Smooth muscle cell (in vitro differentiated cells): Measurements from ENCODE around the gene SGSM2. TPM values are rescaled to one million over a fixed set of nuclear protein-coding genes. Genes with fewer than 3 reads are reported as not detected.

Source experiments
- DNase-seq: peaks from one replicate; lab custom pipeline; 2025; ENCODE audit not compliant: unreplicated experiment; lab: John Stamatoyannopoulos, UW
- H2AFZ ChIP-seq: fragments of 200-600 bp; sonication (generic); 2 replicates; pipeline ENCODE4 v1.6.0; 2016; ENCODE audit warnings: antibody characterized with exemption, low read depth, mild to moderate bottlenecking
- H3F3A ChIP-seq: fragments of 200-600 bp; sonication (generic); 2 replicates; pipeline ENCODE4 v1.6.0; 2017; ENCODE audit warnings: antibody characterized with exemption, low read depth
- H3K27ac ChIP-seq: fragments of 200-600 bp; sonication (generic); 2 replicates; pipeline ENCODE4 v1.5.1; 2016; ENCODE audit warnings: low read depth, mild to moderate bottlenecking
- H3K27me3 ChIP-seq: fragments of 200-600 bp; sonication (generic); 2 replicates; pipeline ENCODE4 v1.6.1; 2016; ENCODE audit warnings: low read depth, mild to moderate bottlenecking
- H3K36me3 ChIP-seq: fragments of 200-600 bp; sonication (generic); 2 replicates; pipeline ENCODE4 v1.5.1; 2016; ENCODE audit warnings: low read depth
- H3K4me1 ChIP-seq: fragments of 200-600 bp; sonication (generic); 2 replicates; pipeline ENCODE4 v1.5.1; 2016; ENCODE audit warnings: low read depth
- H3K4me2 ChIP-seq: fragments of 200-600 bp; sonication (generic); 2 replicates; pipeline ENCODE4 v1.6.0; 2016; ENCODE audit warnings: mild to moderate bottlenecking
- H3K4me3 ChIP-seq: fragments of 200-600 bp; sonication (generic); 2 replicates; pipeline ENCODE4 v1.5.1; 2016; ENCODE audit warnings: mild to moderate bottlenecking
- H3K79me2 ChIP-seq: fragments of 200-600 bp; sonication (generic); 2 replicates; pipeline ENCODE4 v1.6.0; 2016; ENCODE audit warnings: low read depth, mild to moderate bottlenecking
- H3K9ac ChIP-seq: fragments of 200-600 bp; sonication (generic); 2 replicates; pipeline ENCODE4 v1.6.0; 2016; ENCODE audit warnings: low read depth
- H3K9me3 ChIP-seq: fragments of 200-600 bp; sonication (generic); replicated peaks from 2 replicates; pipeline ENCODE4 v1.5.1; 2016; ENCODE audit warnings: low read depth
- H4K20me1 ChIP-seq: fragments of 200-600 bp; sonication (generic); 2 replicates; pipeline ENCODE4 v1.6.0; 2016; ENCODE audit warnings: low read depth
- WGBS: methylation state at CpG from one replicate; pipeline ENCODE4 v1.1.7; 2016; ENCODE audit warnings: low lambda C conversion rate; 5-methylcytosine and 5-hydroxymethylcytosine counted together
- polyA plus RNA-seq: library from polyadenylated mRNA; unstranded; fragments of >200 nt; fragmentation: Nextera tagmentation; extraction: Ambion mirVana; gene quantifications from 2 replicates; pipeline ENCODE4 v1.2.1, GENCODE V29; 2016
- total RNA-seq: library from RNA; depleted of rRNA; stranded (reverse); fragments of >200 nt; gene quantifications from 2 replicates; pipeline ENCODE4 v1.2.3, GENCODE V29; 2014
- TF ChIP-seq, protein P1 (sequence below): fragments of 200-600 bp; sonication (generic); IDR thresholded peaks from 2 replicates; pipeline ENCODE4 v1.5.1; 2017; ENCODE audit warnings: borderline replicate concordance, mild to moderate bottlenecking, antibody characterized with exemption; ENCODE audit not compliant: insufficient read depth, poor library complexity, severe bottlenecking

SGSM2 gene
- total RNA-seq (10.4 and 20.8 TPM in 2 replicates), polyA plus RNA-seq (26.9 and 33.2 TPM in 2 replicates)

DNA sequence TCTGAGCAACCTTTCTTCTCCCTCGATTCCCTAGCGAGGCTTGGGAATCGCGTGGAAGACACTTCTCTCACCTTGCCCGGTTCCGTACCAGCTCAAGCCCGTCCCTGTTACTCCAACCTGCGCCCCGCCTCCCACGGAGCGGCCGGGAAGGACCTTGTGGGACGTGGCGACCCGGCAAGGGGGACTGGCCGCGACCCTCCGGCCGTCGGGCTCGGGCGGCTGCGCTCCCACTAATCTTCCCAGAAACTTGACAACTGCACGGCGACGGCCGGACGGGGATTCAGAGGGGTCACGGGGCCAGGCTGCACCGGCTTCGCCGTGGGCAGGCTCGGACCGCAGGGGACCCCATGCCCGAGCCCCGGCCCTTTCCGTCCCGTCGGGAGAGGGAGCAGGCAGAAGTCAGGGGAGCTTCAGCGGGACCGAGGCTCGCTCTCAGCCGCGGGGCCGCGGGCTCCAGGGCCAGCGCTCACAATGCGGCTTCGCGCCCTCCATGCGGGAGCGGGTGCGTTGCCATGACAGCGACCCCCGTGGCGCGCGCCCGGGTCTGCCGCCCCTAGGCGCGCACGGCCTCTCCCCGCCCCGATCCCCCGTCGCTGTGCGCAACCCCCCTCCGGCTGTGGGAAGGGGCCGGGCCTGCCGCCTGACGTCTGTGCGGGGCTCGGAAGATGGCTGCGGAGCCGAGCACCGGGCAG, at the start of gene SGSM2:
Gene SGSM2 (plus strand): TSS at position 650 of the 692 bp plus-strand sequence. CDS start 188 bp downstream, outside the sequence.
- H3K79me2 ChIP-seq, result peaks cover 34% of the 10 kb centered on the region
- no peaks in the 10 kb centered on the region for H4K20me1 ChIP-seq
- H3K4me2 ChIP-seq, result peak within 1 kb of the TSS; percentile 87
- peaks cover 4% of the 10 kb centered on the region for H3F3A ChIP-seq
- no peaks in the 10 kb centered on the region for H3K9me3 ChIP-seq
- peak within 1 kb of the TSS; percentile 97 for H2AFZ ChIP-seq
- peaks cover 10% of the 10 kb centered on the region for H3K4me1 ChIP-seq
- DNase-seq, result peak; percentile 35
- H3K9ac ChIP-seq, result peak within 1 kb of the TSS; percentile 89
- peak within 1 kb of the TSS; percentile 71 for H3K27ac ChIP-seq
- no peaks in the 10 kb centered on the region for H3K27me3 ChIP-seq
- TF ChIP-seq, protein P1, sequence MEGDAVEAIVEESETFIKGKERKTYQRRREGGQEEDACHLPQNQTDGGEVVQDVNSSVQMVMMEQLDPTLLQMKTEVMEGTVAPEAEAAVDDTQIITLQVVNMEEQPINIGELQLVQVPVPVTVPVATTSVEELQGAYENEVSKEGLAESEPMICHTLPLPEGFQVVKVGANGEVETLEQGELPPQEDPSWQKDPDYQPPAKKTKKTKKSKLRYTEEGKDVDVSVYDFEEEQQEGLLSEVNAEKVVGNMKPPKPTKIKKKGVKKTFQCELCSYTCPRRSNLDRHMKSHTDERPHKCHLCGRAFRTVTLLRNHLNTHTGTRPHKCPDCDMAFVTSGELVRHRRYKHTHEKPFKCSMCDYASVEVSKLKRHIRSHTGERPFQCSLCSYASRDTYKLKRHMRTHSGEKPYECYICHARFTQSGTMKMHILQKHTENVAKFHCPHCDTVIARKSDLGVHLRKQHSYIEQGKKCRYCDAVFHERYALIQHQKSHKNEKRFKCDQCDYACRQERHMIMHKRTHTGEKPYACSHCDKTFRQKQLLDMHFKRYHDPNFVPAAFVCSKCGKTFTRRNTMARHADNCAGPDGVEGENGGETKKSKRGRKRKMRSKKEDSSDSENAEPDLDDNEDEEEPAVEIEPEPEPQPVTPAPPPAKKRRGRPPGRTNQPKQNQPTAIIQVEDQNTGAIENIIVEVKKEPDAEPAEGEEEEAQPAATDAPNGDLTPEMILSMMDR, result no peak
- WGBS, result under 1% methylated on average over 53 of the region's 77 CpGs
- peak within 1 kb of the TSS; percentile 75 for H3K4me3 ChIP-seq
- H3K36me3 ChIP-seq, result peaks cover 7% of the 10 kb centered on the region

GRCh38 chr17:2289878-2290478, 47.3 kb upstream of the SGSM2 start:
- H3K4me3 ChIP-seq, result no peak overlapping the region
- TF ChIP-seq, protein P1, result no peak
- H3F3A ChIP-seq, result peaks cover 8% of the 10 kb centered on the region
- H3K9ac ChIP-seq, result no peak overlapping the region
- no peak for DNase-seq
- H3K9me3 ChIP-seq, result no peaks in the 10 kb centered on the region
- H3K27me3 ChIP-seq, result no peaks in the 10 kb centered on the region
- H3K79me2 ChIP-seq, result peaks cover 7% of the 10 kb centered on the region
- H3K36me3 ChIP-seq, result peaks cover 11% of the 10 kb centered on the region
- H3K27ac ChIP-seq, result no peak overlapping the region
- H4K20me1 ChIP-seq, result peaks cover 39% of the 10 kb centered on the region
- H3K4me1 ChIP-seq, result no peaks in the 10 kb centered on the region
- H2AFZ ChIP-seq, result no peak overlapping the region
- 98% methylated on average over 5 of the region's 5 CpGs for WGBS
- no peak overlapping the region for H3K4me2 ChIP-seq

DNA sequence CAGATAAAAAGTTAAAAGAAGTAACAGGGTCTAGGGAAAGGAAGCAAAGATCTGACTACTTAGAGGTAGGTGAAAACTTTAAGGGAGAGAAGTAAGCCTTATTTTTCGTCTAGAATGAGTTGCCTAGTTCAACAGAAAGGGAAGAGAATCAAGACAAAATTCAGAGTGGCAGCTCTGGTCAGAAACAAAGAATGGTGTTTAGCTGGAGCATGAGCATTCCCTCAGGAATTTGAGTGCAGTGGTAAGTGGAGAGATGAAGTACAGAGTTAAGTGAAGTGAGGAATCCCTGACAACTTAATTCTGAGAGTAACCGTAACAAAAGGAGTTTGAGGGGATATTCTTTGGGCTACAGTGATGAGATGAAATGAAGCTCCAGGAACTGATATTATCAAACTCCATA, 45.2 kb upstream of the SGSM2 start:
- TF ChIP-seq, protein P1, result no peak
- no peaks in the 10 kb centered on the region for H3K4me1 ChIP-seq
- 65% methylated on average over 2 of the region's 2 CpGs for WGBS

DNA sequence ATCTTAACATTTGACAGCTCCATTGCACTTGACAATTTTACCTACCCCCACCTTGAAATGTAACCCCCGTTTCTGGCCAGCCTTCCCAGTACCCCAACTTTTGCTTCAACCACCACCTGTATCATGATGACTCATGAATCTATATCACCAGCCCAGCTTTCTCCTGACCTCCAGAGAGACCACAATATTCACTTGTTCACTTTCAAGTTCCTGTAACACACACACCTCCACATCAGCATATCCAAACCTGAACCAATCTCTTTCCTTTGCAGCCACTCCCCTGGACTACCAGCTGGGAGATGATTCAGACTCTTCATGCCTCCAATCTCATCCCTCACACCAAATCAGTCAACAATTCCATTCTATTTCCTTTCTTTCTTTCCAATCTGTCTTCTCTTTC, 41.7 kb upstream of the SGSM2 start:
- H3K4me1 ChIP-seq, result no peaks in the 10 kb centered on the region
- H4K20me1 ChIP-seq, result peaks cover 67% of the 10 kb centered on the region
- H3K27ac ChIP-seq, result no peak overlapping the region
- H3F3A ChIP-seq, result no peaks in the 10 kb centered on the region
- peaks cover 4% of the 10 kb centered on the region for H3K36me3 ChIP-seq
- 100% methylated on average over 1 of the region's 1 CpG for WGBS
- no peak overlapping the region for H3K4me2 ChIP-seq
- H3K79me2 ChIP-seq, result peaks cover 58% of the 10 kb centered on the region
- TF ChIP-seq, protein P1, result no peak
- no peak overlapping the region for H2AFZ ChIP-seq
- H3K9me3 ChIP-seq, result no peaks in the 10 kb centered on the region
- no peak overlapping the region for H3K4me3 ChIP-seq
- H3K27me3 ChIP-seq, result no peaks in the 10 kb centered on the region
- no peak overlapping the region for H3K9ac ChIP-seq
- no peak for DNase-seq

More for the DNA sequence above, 45.2 kb upstream of the SGSM2 start:
- Histone ChIP-seq H3K27me3 (no peaks in the 10 kb centered on the region), H3K4me2 (no peak overlapping the region), H4K20me1 (peaks cover 52% of the 10 kb centered on the region), H3K9me3 (no peaks in the 10 kb centered on the region), H3K79me2 (peaks cover 29% of the 10 kb centered on the region), H3K36me3 (peaks cover 11% of the 10 kb centered on the region), H3K4me3 (no peak overlapping the region), H3K9ac (no peak overlapping the region), H3F3A (no peaks in the 10 kb centered on the region), H3K27ac (peak overlapping the region; percentile 65), H2AFZ (no peak overlapping the region)
- DNase-seq, result no peak
